Peyer's patch (tissue), 4 donors: ENCODE data around the gene WLS.

ENCODE experiments used
- POLR2A ChIP-seq, 2 donors: fragments of 450-650 bp; IDR thresholded peaks; one replicate each; pipeline ENCODE4 v1.5.1; 2017; ENCODE audit warnings: antibody characterized with exemption in 2 of 2, mild to moderate bottlenecking in 2 of 2, moderate library complexity in 2 of 2
- TF ChIP-seq, protein P1 (sequence below), 6 experiments: fragments of 450-650 bp in 4 of 6; fragments of 200-600 bp in 2 of 6; sonication (generic) in 1 of 6; IDR thresholded peaks; one replicate each; pipeline ENCODE4 v1.5.1; 2017 to 2019; ENCODE audit warnings: antibody characterized with exemption in 6 of 6, mild to moderate bottlenecking in 3 of 6, moderate library complexity in 1 of 6

DNA sequence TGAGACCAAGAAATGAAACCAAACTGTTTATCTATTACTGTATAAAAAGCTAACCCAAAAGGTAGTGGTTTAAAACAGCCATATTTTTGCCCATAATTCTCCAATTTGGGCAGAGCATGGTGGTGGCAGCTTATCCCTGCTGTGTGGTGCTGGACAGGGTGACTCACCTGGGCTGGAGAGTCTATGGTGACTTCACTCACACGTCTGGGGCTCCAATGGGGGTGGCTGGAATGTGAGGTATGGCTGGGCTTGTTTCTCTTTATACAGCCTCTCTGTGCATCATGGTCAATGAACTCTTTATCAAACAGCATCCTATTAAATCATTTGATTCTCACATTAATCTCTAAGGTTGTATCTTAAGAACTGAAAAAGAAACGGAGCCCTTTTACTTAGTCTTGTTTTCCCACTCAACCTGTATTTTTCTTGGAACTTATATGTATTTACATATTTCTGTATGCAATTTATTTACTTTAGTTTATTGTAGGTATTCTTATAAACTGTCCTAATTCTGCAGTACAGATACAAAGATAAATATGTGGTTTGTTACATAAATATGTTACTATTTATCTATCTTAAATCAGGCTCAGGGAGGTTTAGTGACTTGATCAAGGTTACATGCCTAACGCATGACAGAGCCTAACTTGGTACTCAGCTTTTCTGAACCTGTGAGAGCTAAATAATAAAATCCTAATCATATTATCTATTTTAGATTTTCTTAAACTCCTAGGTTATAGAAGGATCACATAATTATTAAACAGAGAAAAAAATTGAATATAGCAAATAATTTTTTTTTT, 37.5 kb upstream of the WLS start:
- TF ChIP-seq, protein P1, sequence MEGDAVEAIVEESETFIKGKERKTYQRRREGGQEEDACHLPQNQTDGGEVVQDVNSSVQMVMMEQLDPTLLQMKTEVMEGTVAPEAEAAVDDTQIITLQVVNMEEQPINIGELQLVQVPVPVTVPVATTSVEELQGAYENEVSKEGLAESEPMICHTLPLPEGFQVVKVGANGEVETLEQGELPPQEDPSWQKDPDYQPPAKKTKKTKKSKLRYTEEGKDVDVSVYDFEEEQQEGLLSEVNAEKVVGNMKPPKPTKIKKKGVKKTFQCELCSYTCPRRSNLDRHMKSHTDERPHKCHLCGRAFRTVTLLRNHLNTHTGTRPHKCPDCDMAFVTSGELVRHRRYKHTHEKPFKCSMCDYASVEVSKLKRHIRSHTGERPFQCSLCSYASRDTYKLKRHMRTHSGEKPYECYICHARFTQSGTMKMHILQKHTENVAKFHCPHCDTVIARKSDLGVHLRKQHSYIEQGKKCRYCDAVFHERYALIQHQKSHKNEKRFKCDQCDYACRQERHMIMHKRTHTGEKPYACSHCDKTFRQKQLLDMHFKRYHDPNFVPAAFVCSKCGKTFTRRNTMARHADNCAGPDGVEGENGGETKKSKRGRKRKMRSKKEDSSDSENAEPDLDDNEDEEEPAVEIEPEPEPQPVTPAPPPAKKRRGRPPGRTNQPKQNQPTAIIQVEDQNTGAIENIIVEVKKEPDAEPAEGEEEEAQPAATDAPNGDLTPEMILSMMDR (IDR thresholded peaks at IDR 0.05), result no peak
- no peak for TF ChIP-seq POLR2A (IDR thresholded peaks at IDR 0.05)
